Stomach smooth muscle (tissue), 2 donors: ENCODE measurements around the gene PPTC7.
A peak's percentile ranks its signal among the peaks of the same experiment; 100 is the strongest.
"Not testable (repeated sequence)": the region's sequence is repeated elsewhere in the genome, so short reads cannot be mapped to it uniquely, and the experiment has no call there.

Experiments used
- H3K27ac ChIP-seq: one replicate; pipeline ENCODE4 v1.7.0; 2013; ENCODE audit warnings: mild to moderate bottlenecking, low read length, inconsistent platforms
- H3K27me3 ChIP-seq, 2 donors: one replicate each; pipeline ENCODE4 v1.7.0; 2013; ENCODE audit warnings: low read length in 2 of 2; ENCODE audit not compliant: insufficient read depth in 2 of 2, control insufficient read depth in 1 of 2
- H3K36me3 ChIP-seq, 2 donors: one replicate each; pipeline ENCODE4 v1.7.0; 2013; ENCODE audit warnings: low read length in 2 of 2; ENCODE audit not compliant: control insufficient read depth in 2 of 2, insufficient read depth in 2 of 2
- H3K4me1 ChIP-seq: one replicate; pipeline ENCODE4 v1.7.0; 2013; ENCODE audit warnings: low read length; ENCODE audit not compliant: control insufficient read depth, insufficient read depth
- H3K4me3 ChIP-seq, 2 donors: one replicate each; pipeline ENCODE4 v1.7.0; 2013; ENCODE audit warnings: low read length in 2 of 2
- H3K9ac ChIP-seq, 2 donors: one replicate each; pipeline ENCODE4 v1.7.0; 2013; ENCODE audit warnings: low read length in 2 of 2, mild to moderate bottlenecking in 1 of 2
- H3K9me3 ChIP-seq, 2 donors: one replicate each; pipeline ENCODE4 v1.7.0; 2013; ENCODE audit warnings: low read length in 2 of 2; ENCODE audit not compliant: control insufficient read depth in 2 of 2
- donor health status: healthy.
- donor health status: Pancreatic carcinoma.

PPTC7 gene

DNA sequence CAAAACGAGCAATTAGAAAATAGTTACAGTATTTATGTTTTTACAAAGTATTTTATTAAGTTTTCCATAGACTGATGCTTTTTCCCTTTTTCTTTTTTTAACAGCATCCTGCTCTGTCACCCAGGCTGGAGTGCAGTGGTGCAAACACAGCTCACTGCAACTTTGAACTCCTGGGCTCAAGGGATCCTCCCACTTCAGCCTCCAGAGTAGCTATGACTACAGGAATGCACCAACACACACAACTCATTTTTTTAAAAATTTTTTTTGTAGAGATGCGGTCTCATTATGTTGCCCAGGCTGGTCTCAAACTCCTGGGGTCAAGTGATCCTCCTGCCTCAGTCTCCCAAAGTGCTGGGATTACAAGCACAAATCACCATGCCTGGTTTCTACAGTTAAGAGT, 24.2 kb downstream of the PPTC7 start:
- H3K9me3 ChIP-seq, H3K36me3 ChIP-seq, H3K4me3 ChIP-seq, H3K27ac ChIP-seq, H3K9ac ChIP-seq, H3K27me3 ChIP-seq: not testable (repeated sequence)
- H3K4me1 ChIP-seq: peaks cover 33% of the 10 kb centered on the region

DNA sequence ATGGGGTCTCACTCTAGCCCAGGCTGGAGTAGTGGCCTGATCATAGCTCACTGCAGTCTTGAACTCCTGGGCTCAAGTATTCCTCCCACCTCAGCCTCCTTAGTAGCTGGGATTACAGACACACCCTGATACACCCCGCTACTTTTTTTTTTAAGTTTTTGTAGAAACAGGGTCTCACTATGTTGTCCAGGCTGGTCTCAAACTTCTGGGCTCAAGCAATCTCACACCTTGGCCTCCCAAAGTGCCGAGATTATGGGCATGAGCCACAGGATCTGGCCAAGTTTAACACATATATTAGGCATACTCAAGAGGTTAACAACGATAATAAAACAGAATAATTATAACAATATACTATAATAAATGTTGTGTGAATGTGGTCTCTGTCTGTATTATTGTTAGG, 25.8 kb downstream of the PPTC7 start:
- no peaks in the 10 kb centered on the region for H3K27me3 ChIP-seq
- H3K4me3 ChIP-seq: no peak overlapping the region
- H3K4me1 ChIP-seq: peaks cover 27% of the 10 kb centered on the region
- no peaks in the 10 kb centered on the region for H3K9me3 ChIP-seq
- H3K9ac ChIP-seq: no peak overlapping the region
- no peaks in the 10 kb centered on the region for H3K36me3 ChIP-seq
- H3K27ac ChIP-seq: peak overlapping the region; percentile 58

DNA sequence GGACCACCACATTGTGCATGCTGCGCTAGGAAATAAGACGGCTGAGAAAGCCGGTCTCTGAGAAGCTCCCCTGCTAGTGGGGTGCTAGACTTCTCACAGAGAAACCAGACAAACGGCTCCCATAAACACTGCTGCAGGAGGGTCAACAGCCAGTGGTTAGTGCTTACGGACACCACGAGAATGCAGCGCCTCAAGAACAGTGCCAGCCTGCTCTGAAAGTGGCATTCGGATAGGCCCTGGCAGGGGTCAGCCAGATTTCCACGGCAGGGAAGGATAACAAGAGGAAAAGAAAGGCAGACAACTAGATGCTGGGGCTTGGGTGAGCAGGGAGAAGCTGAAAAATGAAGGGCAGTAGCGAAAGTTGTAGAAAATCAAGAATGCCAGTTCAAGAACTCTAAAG, 26.4 kb downstream of the PPTC7 start:
- Histone ChIP-seq H3K27ac (peak overlapping the region; percentile 58), H3K4me1 (peaks cover 25% of the 10 kb centered on the region), H3K4me3 (peak overlapping the region; percentile 15 to 55), H3K36me3 (no peaks in the 10 kb centered on the region), H3K9ac (peak overlapping the region in 1 of 2 donors; percentile 51), H3K9me3 (no peaks in the 10 kb centered on the region), H3K27me3 (no peaks in the 10 kb centered on the region)

DNA sequence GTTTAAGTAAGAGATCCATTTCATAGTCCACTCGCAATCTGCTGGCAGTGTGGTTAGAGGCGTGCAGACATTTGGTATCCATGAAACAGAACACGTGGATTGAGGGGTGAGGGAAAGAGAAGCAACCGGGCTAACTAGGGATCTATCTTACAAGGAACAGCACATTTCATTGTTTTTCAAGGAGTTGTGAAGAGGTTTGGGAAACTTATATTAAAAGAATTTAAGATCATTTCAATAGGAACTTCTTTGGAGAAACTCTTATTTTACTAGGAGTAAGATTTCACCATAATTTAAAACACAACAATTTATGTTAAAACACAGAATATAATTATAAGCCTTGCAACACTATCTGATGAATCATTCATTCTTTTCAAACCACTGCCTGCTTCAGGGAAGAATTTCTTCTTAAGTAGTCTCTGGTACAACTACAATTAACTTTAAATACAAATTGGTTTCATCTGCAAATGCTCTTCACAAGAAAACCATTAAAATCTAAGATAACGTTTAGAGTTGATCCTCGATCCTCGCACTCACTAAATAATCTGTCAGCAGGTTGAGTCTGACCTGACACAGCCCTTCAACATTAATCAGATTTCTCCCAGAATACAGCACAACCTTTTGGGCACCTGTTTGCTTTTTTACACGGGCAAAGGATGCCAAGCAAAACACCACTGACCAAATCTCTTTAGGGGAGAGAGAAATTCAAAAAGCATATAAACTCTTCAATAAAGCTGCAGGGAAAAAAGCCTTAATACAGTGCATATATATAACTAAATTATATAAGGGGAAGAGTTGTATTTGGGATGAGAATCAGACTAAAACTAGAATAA, 27.3 kb downstream of the PPTC7 start:
- peaks cover 20% of the 10 kb centered on the region for H3K4me1 ChIP-seq
- no peaks in the 10 kb centered on the region for H3K27me3 ChIP-seq
- H3K27ac ChIP-seq: no peak overlapping the region
- H3K9ac ChIP-seq: peak overlapping the region in 1 of 2 donors; percentile 52
- peak overlapping the region in 1 of 2 donors; percentile 36 for H3K4me3 ChIP-seq
- H3K9me3 ChIP-seq: no peaks in the 10 kb centered on the region
- H3K36me3 ChIP-seq: peaks cover 2 to 4% of the 10 kb centered on the region in 2 donors

DNA sequence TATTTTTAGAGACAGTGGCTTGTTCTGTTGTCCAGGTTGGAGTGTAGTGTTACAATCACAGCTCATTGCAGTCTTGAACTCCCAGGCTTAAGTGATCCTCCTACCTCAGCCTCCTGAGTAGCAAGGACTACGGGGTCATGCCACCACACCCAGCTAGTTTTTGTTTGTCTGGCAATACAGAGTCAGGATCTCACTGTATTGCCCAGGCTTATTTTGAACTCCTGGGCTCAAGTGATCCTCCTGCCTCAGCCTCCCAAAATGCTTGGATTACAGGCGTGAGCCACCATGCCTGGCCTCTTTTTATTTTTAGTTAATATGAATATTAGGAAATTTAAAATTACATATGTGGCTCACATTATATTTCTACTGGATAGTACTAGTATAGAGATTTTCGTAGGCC, 28.9 kb downstream of the PPTC7 start:
- Histone ChIP-seq H3K27ac (no peak overlapping the region), H3K4me3 (no peak overlapping the region), H3K9me3 (no peaks in the 10 kb centered on the region), H3K9ac (no peak overlapping the region), H3K36me3 (peaks cover 2 to 5% of the 10 kb centered on the region in 2 donors), H3K4me1 (peaks cover 20% of the 10 kb centered on the region), H3K27me3 (no peaks in the 10 kb centered on the region)

DNA sequence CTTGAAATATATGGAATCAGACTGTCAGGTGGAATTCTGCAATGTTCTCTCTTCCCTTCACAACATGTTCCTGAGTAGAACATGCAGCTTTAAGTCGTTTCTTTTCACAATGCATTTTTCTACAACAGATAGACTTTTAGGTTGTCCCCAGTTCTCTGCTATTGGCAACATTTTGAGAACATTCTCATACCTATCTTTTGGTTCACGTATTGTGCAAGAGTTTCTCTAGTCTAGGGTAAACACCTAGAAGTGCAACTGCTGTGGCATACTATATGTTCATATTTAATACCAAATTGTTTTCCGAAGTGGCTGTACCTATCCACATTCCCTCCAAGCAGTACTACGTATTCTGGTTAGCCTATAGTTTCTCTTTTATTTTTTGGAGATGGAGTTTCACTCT, 32.1 kb downstream of the PPTC7 start:
- Histone ChIP-seq H3K27ac (no peak overlapping the region), H3K4me1 (peaks cover 29% of the 10 kb centered on the region), H3K36me3 (peaks cover 2 to 5% of the 10 kb centered on the region in 2 donors), H3K4me3 (no peak overlapping the region), H3K9me3 (no peaks in the 10 kb centered on the region), H3K9ac (no peak overlapping the region), H3K27me3 (no peaks in the 10 kb centered on the region)

DNA sequence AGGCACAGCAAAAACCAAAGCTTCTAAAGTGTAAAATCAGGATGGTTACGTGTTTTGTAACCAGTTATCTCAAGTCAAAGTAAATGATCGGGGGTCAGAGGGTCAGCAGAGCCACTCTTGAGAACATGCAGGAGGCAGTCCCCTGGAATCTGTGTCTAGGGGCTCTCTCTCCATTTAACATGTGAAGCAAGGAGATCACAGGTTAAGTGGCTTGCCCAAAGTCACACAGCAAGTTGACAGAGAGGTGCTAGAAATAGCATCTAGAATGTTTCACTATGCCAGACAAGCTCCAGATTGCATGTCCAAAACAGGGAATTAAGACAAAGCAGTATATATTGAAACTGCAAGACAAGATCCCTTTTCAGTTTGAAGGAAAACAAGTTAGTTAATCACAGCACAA, 33.4 kb downstream of the PPTC7 start:
- H3K9ac ChIP-seq: peak overlapping the region in 1 of 2 donors; percentile 6
- H3K27ac ChIP-seq: peak overlapping the region; percentile 6
- H3K9me3 ChIP-seq: no peaks in the 10 kb centered on the region
- H3K4me1 ChIP-seq: peaks cover 21% of the 10 kb centered on the region
- peaks cover 2 to 5% of the 10 kb centered on the region in 2 donors for H3K36me3 ChIP-seq
- no peaks in the 10 kb centered on the region for H3K27me3 ChIP-seq
- H3K4me3 ChIP-seq: no peak overlapping the region

DNA sequence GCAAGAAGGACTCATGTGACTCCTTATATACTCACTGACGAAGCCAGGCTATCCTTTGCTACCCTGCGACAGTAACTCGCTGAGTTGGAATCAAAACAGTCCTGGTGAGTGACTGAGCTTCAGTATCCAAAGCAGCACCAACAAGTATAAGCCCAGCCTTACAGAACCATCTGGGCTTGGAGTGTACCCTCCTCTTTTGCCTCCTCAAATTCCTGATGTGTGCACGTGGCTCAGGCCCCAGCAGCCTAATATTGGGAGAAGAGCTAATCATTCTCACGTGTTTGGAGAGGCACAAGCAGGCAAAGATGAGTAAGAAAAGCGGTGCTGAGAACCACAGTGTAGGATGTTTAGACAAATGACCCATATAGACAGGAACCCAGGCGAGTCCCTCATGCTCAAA, 34.4 kb downstream of the PPTC7 start:
- peak overlapping the region; percentile 50 for H3K27ac ChIP-seq

DNA sequence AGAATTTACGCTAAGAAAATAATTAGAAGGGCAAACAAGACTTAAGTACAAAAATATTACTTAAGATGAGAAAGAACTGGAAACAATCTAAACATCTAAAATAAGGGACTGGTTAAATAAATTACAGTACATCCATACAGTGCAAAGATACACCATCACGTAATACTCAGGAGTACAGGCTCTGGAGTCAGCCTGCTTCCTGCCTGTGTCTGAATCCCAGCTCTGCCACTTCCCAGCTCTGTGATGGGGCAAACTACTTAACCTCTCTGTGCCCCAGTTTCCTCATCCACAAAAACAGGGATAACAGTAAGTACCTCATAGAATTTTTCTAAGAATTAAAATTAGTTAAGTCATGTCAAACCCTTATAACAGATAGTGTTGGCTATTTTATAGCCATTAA, 36.0 kb downstream of the PPTC7 start:
- Histone ChIP-seq H3K4me3 (no peak overlapping the region), H3K27ac (peak overlapping the region; percentile 18), H3K4me1 (peaks cover 35% of the 10 kb centered on the region), H3K36me3 (peaks cover 2 to 5% of the 10 kb centered on the region in 2 donors), H3K9me3 (no peaks in the 10 kb centered on the region), H3K27me3 (no peaks in the 10 kb centered on the region), H3K9ac (no peak overlapping the region)

More for the DNA sequence above, 34.4 kb downstream of the PPTC7 start:
- H3K9me3 ChIP-seq: no peaks in the 10 kb centered on the region
- no peaks in the 10 kb centered on the region for H3K27me3 ChIP-seq
- H3K9ac ChIP-seq: peak overlapping the region in 1 of 2 donors; percentile 35
- H3K4me3 ChIP-seq: no peak overlapping the region
- peaks cover 2 to 5% of the 10 kb centered on the region in 2 donors for H3K36me3 ChIP-seq
- H3K4me1 ChIP-seq: peaks cover 27% of the 10 kb centered on the region

DNA sequence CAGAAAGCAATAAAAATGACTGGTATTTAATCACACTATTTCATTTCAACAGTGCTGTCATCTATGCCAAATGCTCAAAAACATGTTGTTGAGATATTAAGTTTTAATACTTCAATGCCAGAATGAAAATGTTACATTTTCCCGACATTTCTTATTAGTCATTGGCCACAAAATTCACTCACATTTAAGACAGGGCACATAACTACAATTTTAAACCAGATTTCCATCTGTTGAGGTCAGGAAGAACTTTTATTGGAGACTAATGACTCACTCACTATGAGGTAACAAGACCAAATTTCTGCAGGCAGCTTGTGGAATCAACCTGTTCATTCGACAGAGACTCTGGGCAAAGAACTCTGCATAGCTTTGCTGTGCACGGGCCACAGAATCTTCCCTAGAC, 36.8 kb downstream of the PPTC7 start:
- Histone ChIP-seq H3K4me3 (no peak overlapping the region), H3K4me1 (peaks cover 35% of the 10 kb centered on the region), H3K27ac (peak overlapping the region; percentile 3), H3K36me3 (peaks cover 2 to 5% of the 10 kb centered on the region in 2 donors), H3K9me3 (no peaks in the 10 kb centered on the region), H3K9ac (no peak overlapping the region), H3K27me3 (no peaks in the 10 kb centered on the region)

DNA sequence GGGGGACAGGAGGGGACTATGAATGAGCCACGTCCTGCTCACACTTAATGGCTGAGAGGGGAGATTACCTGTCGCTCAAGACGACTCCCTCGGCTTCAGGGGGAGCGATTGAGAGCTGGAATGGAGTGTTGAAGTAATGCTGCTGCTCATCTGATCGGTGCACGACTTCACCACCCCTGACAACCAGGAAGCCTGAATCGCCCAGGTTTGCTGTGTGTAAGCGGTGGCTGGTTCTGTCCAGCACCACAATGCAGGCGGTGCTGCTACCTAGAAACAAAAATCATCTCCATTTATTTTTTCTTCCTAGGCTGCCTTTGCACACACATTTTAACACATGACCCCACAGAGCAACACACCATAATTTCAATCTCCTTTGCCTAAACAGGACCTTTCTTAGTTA, 37.3 kb downstream of the PPTC7 start:
- no peak overlapping the region for H3K9ac ChIP-seq
- H3K27ac ChIP-seq: peak overlapping the region; percentile 25
- H3K9me3 ChIP-seq: no peaks in the 10 kb centered on the region
- H3K4me1 ChIP-seq: peaks cover 35% of the 10 kb centered on the region
- H3K36me3 ChIP-seq: peaks cover 0 to 1% of the 10 kb centered on the region in 2 donors
- H3K27me3 ChIP-seq: no peaks in the 10 kb centered on the region
- H3K4me3 ChIP-seq: no peak overlapping the region
